ENCODE data around the gene ASGR1.
"Not testable (repeated sequence)": the region's sequence is repeated elsewhere in the genome, so short reads cannot be mapped to it uniquely, and the experiment has no call there.

ASGR1 gene

DNA sequence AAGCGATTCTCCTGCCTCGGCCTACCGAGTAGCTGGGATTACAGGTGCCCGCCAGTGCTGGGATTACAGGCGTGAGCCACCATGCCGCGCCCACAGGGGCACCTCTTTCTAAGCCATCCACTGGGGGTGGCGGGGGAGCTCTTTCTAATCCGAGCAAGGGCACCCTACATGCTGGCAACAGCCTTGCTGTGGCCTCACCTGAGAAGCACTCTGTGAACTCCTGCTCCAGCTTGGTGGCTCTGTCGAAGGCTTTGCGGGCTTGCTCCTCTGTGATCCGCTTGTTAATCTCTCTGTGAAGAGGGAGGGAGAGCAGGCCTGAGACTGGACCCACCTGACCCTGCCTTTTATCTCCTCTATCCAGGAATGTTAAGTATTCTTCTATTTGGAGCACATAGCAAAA, 11.9 kb upstream of the ASGR1 start:
- no peak for DNase-seq (ENCODE audit: low read depth in 2 of 2)

DNA sequence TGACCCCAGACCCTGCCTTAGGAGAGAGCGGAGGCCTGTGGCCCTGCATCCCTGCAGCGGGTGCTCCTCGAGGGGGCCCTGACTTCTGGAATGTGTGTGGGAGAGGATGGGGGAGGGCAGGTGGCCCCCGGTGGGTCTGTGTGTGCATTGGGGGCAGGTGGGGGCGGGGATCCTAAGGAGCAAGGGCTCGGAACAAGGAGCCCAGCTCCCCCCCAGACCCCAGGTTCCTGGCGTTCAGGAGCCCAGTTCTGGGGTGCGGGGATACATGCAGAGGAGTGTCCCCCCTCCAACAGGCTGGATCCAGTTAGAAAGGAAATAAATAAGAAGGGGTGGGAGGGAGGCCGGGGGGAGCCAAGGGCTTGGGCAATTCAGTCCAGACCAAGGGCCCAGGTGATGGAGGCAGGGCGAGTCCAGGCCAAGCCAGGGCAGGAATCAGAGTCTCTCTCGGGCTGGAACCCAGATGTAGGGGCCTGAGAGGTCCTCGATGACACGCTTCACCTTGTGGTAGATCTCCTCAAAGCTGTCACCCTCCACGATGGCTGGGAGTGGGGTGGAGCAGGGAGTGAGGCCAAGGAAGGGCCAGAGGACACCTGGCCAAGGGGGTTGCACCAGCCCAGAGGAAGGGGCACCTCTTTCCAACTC, 11.2 kb upstream of the ASGR1 start:
- no peak for DNase-seq (ENCODE audit: low read depth in 2 of 2)

DNA sequence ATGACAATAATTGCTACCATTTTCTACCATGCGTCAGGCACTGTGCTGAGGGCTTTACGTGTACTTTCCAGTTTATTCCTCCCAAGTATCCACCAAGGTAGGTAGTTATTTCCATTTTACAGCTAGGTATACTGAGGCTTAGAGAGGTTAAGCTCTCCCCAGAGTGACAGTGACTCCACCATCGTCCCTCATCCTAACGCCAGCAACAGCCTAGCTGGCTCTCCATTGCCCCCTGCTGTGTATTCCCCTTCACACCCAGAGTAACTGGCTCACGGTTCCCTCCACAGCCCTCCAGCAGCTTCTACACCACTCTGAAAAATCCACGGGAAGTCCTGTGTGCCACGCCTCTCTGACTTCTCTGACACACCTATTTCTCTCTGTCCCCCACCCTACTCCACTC, 7.1 kb upstream of the ASGR1 start:
- DNase-seq (ENCODE audit: low read depth in 2 of 2): no peak

DNA sequence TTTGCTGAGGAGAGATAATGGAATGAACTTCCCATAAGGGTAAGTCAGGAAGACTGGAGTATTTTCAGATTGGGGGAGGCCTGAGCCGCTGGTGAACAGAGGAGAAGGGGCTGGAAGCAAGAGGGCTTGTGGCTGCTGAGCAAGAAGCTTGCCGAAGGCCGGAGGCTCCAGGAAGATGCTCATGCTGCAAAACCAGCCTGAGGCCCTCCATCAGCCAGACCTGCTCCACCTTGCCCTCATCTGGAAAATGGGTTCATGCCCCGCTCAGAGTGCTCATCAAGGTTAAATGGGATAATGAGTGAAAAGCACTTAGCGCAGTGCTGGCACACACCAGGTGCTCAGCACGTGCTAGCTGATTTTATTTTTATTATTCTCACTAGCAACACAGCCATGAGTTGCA, 5.5 kb upstream of the ASGR1 start:
- DNase-seq (ENCODE audit: low read depth in 2 of 2): no peak

DNA sequence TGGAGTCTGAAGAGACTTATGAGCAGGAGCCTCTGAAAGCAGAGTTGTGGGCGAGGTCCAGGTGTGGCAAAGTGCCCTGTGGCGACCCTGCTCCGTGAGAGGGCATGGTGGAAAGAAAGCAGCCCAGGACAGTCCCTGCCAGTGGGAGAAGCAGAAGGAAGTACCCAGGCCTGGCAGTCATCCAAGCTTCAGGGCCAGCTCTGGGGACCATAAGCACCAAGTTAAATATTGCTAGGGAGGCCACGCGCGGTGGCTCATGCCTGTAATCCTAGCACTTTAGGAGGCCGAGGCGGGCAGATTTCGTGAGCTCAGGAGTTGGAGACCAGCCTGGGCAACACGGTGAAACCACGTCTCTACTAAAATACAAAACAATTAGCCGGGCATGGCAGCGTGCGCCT, 4.9 kb upstream of the ASGR1 start:
- no peak for DNase-seq (ENCODE audit: low read depth in 2 of 2)

DNA sequence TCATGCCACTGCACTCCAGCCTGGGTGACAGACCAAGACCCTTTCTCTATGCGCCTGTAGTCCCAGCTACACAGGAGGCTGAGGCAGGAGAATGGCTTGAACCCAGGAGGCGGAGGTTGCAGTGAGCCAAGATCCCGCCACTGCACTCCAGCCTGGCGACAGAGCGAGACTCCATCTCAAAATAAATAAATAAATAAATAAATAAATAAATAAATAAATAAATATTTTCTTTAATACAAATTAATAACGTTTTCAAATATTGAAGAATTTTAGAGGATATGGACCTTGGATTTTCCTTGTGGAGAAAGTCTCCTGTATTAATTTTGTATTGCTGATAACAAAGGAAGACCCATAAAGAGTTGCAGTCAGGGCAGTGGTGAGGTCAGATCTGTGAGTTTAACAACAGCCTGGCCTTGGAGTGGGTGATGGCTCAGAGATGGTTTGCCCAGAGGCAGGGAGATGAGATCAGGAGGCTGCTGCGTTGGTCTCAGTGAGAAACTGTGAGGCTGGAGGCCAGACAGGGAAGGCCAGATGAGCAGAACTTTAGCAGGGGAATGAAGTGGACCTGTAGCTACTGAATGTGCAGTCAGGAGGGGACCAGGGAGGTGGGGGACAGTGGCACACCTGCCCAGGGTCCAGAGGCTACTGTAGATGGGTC, 4.4 kb upstream of the ASGR1 start:
- DNase-seq (ENCODE audit: low read depth in 2 of 2): no peak

DNA sequence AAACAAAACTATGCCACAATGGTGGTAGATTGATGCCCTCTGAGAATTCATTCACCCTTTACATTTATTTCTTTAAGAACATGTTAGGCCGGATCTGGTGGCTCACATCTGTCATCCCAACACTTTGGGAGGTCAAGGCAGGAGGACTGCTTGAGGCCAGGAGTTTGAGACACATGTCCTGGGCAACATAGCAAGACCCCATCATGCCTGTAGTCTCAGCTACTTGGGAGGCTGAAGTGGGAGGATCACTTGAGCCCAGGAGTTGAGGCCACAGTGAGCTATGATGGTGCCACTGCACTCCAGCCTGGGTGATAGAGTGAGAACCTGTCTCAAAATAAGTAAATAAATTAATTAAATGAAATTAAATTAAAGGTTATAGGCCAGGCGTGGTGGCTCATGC, 2.9 kb upstream of the ASGR1 start:
- DNase-seq (ENCODE audit: low read depth in 2 of 2): not testable (repeated sequence)

DNA sequence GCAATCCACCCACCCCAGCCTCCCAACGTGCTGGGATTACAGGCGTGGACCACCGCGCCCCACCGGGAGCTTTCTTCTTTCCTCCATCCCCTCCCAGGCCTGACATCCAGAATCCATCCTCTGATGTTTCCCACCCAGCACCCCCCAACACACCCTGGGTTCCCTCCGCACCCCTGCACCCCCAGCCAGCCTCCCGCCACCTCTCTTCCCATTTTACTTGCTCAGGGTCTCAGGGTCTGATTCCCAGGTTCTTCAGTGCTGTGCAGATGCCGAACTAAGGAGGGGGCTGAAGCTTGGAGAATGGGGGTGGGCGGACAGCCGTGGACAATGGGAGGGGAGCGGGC, 225 bp downstream of the ASGR1 start:
- DNase-seq (ENCODE audit: low read depth in 2 of 2): no peak

DNA sequence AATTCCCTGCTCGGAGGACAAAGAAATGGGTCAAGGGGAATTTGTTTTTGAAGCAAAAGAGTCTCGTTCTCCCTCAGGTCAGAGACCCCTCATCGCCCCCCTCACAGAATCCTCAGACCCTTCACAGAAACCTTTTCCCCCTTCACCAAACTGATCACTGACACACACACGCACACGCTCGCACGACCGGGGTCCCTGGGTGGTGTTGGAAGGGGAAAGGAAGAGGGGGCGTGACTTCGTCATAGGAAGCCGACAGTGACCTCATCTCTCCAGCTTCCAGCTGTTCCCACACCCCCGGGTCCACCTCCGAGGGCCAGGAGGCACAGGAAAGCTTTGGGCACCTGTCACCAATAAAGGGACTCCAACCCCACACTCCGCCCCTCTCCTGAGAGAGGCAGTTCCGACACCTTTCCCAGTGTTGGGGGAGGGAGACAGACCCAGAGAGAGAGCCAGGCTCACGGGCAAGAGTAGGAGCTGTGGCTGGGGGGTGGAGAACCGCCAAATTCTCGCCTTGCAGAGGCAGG, 1.2 kb downstream of the ASGR1 start:
- DNase-seq (ENCODE audit: low read depth in 2 of 2): no peak

DNA sequence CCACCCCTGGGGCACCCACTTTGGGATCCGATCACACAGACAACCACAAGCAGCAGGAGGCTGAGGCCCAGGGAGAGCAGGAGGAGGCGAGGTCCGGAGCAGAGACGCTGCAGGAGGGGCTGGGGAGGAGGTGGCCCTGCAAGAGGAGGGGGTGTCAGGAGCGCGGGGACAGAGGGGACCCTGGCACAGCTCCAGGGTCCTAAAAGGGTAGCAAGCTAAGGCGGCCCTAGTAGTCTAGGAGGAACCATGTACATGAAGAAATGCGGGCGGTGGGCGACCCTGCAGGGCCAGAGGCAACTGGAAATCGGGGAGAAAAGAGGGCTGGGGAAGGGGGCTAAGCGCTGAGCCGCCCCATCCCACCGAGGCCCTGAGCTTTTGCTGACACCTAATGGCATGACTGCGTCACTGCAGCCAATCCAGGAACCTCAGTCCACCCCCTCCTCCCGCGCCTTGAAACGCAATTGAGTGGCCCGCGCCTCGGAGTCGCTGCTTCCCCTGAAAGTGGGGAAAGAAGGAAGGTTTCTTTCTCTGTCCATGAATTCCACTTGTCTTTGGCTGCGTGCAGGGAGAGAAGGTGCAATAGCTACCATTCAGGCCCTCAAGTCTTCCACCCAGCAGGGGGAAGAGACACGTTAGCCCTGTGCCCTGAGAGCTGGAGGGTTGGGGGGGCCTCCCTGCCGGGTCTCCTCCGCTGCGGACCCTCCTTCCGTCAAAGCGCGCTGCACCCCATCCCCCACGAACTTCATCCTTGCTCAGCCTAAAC, 1.8 kb downstream of the ASGR1 start:
- peak; percentile 12 to 28 for DNase-seq (ENCODE audit: low read depth in 2 of 2)

DNA sequence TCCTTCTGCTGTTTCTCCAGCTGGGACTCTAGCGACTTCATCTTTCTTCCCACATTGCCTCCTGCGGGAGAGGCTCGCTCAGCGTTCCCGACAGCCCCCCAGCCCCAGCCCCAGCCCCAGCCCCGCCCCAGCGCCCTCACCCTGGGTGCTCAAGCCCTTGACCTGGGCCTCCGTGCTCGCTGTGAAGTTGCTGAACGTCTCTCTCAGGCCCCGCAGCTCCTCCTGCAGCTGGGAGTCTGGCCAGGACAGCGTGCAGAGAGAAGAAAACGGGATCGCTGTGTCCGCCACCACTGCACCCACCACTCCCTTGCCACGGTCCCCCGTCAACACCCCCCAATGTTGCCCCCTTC, 2.4 kb downstream of the ASGR1 start:
- DNase-seq (ENCODE audit: low read depth in 2 of 2): no peak

DNA sequence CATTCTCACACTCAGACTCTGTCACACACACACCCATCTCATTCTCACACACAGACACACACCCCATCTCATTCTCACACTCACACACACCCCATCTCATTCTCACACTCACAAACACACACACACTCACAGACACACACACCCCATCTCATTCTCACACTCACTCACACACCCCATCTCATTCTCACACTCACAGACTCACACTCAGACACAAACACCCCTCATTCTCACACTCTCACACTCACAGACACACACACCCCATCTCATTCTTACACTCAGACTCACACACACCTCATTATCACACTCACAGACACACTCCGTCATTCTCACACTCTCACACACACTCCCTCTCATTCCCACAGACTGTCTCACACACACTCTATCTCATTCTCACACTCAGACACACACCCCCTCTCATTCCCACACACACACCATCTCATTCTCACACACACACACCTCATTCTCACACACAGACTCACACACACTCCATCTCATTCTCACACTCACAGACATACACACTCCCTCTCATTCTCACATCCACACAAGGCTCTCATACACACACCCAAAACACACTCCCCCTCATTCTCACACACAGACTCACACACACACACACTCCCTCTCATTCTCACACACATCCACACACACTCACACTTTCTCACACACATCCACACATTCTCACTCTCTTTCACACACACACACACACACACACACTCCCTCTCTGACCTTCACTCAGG, 2.9 kb downstream of the ASGR1 start:
- DNase-seq (ENCODE audit: low read depth in 2 of 2): no peak

DNA sequence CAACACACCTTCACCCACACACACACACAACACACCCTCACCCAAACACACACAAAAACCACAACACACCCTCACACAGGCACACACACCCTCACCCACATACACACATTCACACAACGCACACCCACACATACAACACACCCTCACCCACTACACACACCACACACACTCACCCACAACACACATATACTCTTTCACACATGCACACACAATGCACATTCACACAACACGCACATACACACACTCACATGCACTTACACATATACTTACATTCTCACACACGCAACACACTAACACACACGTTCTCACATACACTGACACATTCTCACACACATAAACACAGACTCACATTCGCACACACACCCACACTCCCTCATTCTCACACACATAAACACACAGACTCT, 3.8 kb downstream of the ASGR1 start:
- DNase-seq (ENCODE audit: low read depth in 2 of 2): no peak

DNA sequence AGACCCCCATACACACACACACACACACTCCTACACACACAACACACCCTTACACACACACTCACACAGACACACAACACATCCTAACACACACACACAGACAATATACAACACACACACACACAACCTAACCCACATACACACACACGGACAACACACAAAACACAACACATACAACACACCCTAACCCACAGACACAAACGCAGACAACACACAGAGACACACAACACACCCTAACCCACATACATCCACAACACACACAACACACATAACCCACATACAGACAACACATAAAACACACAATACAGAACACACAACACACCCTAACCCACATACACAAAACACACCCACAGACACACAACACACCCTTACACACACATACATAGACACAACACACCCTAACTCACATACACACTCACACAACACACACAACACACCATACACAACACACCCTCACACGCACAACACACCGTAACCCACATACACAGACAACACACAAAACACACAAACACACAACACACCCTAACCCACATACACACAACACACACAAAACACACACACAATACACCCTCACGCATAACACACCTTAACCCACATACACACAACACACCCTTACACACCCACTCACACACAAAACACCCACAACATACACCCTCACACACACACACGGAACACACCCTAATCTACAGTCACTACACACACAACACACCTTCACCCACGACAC, 4.4 kb downstream of the ASGR1 start:
- DNase-seq (ENCODE audit: low read depth in 2 of 2): no peak

DNA sequence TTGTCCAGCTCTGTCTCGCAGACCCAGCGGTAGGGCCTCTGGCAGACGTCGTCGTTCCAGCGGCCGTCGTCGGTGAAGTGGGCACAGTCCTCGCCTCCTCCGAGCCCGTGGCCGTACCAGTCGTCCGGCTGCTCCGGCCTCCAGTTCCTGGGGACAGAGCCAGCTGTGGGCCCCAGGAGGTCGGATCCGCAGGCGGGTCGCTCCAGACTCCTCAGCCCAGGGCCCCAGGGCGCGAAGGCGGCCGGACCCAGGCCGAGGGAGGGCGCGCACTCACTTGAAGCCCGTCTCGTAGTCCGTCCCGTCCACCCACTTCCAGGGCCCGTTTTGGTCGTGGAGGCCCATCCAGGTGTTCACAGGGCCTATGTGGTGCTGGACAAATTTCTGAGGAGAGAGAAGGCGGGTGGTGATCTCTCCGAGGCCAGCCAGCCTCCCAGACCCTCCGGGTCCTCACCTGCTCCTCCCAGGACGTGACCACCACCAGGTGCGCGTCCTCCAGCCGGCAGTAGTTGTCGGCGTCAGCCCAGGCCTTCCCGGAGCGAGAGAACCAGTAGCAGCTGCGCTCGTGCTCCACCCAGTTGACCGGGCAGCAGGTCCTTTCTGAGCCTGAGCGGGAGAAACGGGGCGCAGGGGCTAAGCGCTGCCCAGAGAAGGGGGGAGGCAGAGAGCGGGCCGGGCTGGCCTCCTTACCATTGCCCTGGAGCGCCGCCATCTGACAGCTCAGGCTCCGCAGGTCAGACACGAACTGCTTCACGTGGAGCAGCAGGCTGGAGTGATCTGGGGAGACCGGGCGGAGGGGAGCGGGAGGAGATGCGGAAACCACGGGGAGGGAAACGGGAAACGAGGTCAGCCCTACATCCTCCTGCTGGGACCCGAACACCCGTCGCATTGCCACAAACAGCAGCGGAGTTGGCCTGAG, 5.2 kb downstream of the ASGR1 start:
- DNase-seq (ENCODE audit: low read depth in 2 of 2): peak; percentile 12 to 16

DNA sequence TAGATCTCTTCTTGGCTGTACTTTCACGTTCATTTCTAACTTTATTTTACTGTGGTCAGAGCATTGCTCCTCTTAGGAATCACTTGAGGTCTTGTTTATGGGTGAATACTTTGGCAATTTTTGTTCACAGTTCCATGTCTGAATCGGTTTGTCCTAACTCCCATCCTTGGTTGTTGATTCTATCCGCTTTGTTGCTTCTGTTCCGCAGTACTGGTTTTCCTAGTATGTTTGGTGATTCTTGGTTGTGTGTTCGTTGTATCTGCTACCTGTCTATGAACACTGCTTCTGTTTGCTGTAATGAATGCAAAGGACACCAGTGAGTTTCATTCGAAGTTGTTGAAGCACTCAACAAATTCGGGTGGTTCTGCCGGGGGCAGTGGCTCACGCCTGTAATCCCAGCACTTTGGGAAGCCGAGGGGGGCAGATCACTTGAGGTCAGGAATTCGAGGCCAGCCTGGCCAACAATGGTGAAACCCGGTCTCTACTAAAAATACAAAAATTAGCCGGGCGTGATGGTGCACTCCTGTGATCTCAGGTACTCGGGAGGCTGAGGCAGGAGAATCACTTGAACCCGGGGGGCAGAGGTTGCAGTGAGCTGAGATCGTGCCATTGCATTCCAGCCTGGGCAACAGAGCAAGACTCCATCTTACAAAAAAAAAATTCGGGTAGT, 6.5 kb downstream of the ASGR1 start:
- not testable (repeated sequence) for DNase-seq (ENCODE audit: low read depth in 2 of 2)

DNA sequence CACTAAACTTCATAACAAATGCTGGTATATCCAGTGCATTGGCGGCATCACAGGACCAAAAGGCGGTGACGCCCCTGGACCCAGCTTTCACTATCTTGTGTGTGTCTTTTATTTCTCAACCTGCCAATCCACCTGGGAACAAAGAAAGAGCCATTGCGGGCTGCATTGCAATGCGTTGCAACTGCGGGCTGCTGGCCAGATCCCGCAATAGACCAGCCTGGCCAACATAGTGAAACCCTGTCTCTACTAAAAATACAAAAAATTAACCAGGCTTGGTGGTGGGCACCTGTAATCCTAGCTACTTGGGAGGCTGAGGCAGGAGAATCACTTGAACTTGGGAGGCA, 9.6 kb downstream of the ASGR1 start:
- not testable (repeated sequence) for DNase-seq (ENCODE audit: low read depth in 2 of 2)

DNA sequence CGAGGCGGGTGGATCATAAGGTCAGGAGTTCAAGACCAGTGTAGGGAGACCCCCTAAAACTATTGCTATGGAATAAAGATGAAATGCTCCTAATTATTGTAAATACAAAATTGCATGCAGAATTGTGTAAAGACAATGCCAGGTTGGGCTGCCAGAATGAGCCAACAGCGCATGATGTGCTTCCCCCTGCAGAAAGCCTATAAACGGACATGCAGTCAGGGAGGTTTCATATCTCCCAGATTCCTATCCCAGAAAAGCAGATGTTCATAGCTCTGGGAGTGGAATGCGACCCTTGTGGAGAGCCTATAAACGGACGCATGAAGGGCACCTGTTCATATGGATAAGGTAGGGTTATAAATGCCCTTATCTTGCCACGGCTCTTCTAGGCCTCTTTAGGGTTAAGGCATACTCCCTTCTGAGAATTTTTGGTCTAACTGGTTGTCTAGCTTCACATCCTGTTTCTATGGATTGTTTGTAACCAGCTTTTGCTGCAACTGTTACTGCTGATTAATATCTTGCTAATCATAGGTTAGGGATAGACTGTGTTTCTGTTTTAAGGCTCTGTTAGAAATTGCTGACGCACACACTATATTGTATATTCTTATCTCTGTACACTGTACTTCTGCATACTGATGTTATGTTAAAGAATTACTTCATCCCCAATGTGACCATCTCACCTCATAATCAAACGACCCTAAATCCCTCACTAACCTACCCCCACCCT, 10.2 kb downstream of the ASGR1 start:
- not testable (repeated sequence) for DNase-seq (ENCODE audit: low read depth in 2 of 2)

DNA sequence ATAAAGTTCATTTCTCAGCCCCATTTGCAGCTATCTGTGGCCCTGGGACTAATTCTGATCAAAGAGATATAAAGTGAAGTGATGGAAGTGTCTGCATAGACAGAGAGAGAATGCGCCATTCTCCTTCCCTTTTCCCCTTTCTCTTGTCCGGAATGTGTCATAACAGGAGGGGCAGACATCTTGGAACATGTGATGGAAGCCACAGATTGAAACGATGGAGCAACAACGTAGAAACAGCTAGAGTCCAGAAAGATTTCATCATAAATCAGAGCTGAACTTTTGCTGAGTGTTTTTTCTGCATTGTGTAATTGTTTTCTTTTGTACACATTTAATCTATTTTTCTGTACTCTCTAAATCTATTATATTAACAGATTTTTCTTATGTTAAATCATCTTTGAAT, 11.3 kb downstream of the ASGR1 start:
- no peak for DNase-seq (ENCODE audit: low read depth in 2 of 2)

DNA sequence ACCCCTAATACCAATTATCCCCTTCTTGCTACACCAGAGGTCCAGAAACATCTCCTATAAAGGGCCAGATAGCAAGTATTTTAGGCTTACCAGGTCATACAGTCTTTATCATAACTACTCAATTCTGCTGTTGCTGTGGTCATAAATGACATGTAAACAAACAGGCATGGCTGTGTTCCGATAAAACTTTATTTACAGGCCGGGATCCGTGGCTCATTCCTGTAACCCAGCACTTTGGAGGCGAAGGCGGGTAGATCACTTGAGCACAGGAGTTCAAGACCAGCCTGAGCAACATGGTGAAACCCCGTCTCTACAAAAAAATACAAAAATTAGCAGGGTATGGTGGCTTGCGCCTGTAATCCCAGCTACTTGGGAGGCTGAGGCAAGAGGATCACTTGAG, 12.3 kb downstream of the ASGR1 start:
- DNase-seq (ENCODE audit: low read depth in 2 of 2): no peak

Data from stimulated activated CD4-positive, alpha-beta T cell treated with anti-CD3 and anti-CD28 coated beads, Interleukin-1b, Interleukin-23, amount 100 ng/mL, for 1 hour (primary cell).